CD4-positive, alpha-beta T cell treated with Interleukin-6 at 100 ng/mL for 8 hours (primary cell): Measurements from ENCODE around the gene ATAD3A.

Source experiments
- DNase-seq: peaks from one replicate; pipeline ENCODE4 v3.0.0-alpha.2; 2020; ENCODE audit warnings: mixed read lengths, low spot score

ATAD3A gene

DNA sequence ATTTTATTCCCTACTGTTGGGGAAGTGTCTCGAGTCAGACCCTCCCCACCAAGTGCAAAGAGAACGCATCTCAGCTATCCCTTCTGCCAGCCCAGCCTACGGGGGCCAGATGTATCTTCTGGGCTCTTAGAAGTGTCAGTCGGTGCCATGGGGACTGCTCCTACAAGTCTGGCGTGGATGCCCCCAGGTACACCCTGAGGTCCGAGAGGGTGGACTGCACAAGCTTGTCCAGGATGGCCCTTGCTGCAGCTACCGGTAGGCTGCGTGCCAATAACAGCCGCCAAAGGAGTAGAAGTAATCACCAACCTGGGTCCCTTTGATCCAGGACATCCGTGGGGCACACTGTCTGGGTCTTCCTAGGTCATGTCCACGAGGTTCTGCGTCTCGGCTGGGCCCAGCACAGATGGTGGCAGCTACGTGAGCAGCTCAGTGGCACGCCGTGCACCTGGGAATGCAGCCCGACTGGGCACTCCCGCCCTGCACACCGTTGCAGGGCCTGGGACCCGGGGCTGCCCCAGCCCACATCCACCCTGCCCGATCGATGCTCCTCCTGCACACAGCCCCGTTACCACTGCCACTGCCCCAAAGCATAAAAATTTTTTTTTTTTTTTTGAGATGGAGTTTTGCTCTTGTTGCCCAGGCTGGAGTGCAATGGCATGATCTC, 71.5 kb downstream of the ATAD3A start:
- DNase-seq, result no peak
